ENCODE results near the gene PLCH2.
A peak's percentile ranks its signal among the peaks of the same experiment; 100 is the strongest.

GRCh38 chr1:2554621-2555387 lies 78.7 kb downstream of the PLCH2 start:
- peak; percentile 76 for TF ChIP-seq CTCF (IDR thresholded peaks at IDR 0.05; ENCODE audit: low read depth, low read length, poor library complexity, severe bottlenecking)
- no peak for TF ChIP-seq EZH2phosphoT487 (IDR thresholded peaks at IDR 0.05; ENCODE audit: borderline replicate concordance, low read length)

Data from DOHH2 (cell line).